GM12878 (cell line): ENCODE results near the gene CIROP. TPM values are rescaled to one million over a fixed set of nuclear protein-coding genes. Genes with fewer than 3 reads are reported as not detected.

Source experiments
- ATAC-seq: fragments of 200-7000 bp; cut with Tn5 transposase; 3 replicates; pipeline ENCODE4 v1.9.1; 2020; ENCODE audit warnings: mild to moderate bottlenecking, moderate library complexity
- BruUV-seq: library from RNA; stranded (reverse); fragments of 400-500 nt; replicated peaks from 2 replicates; lab custom pipeline; 2021; lab: Mats Ljungman, UMichigan
- CTCF ChIA-PET: fragments of 300-600 bp; sonication (Branson Sonifier 250); formaldehyde crosslinking; extraction: SDS; loops from one replicate; lab custom pipeline; 2021; ENCODE audit warnings: inconsistent platforms; lab: Yijun Ruan, JAX
- POLR2A ChIA-PET: fragments of 350-600 bp; formaldehyde crosslinking; extraction: SDS; loops from one replicate; lab custom pipeline; 2021; ENCODE audit warnings: inconsistent platforms; lab: Charles Lee
- RAD21 ChIA-PET: fragments of 300-600 bp; sonication (Branson Sonifier 250); formaldehyde crosslinking; loops from one replicate; lab custom pipeline; 2023; ENCODE audit warnings: antibody characterized with exemption; ENCODE audit not compliant: unreplicated experiment; lab: Charles Lee
- SMC1A ChIA-PET: fragments of 300-600 bp; sonication (Branson Sonifier 250); formaldehyde crosslinking; loops from one replicate; lab custom pipeline; 2023; ENCODE audit not compliant: unreplicated experiment, uncharacterized antibody; lab: Charles Lee
- DNase-seq: peaks from one replicate; pipeline ENCODE4 v3.0.0-alpha.2; 2011; ENCODE audit warnings: low read depth, low spot score
- FAIRE-seq: peaks from 3 replicates; lab custom pipeline; 2011; peaks lifted over from hg19 to GRCh38; lab: Jason Lieb, UNC
- H2AFZ ChIP-seq: 2 replicates; pipeline ENCODE4 v1.6.0; 2011; ENCODE audit warnings: low read depth, low read length, control low read depth; ENCODE audit not compliant: control insufficient read depth
- H3K27ac ChIP-seq: 2 replicates; pipeline ENCODE4 v1.5.1; 2011; ENCODE audit warnings: control low read depth; ENCODE audit not compliant: control insufficient read depth, insufficient read depth
- H3K27me3 ChIP-seq, 2 experiments: replicated peaks in 1 of 2; 2 replicates each; pipeline versions ENCODE4 v1.6.0 to v1.6.1; 2011; ENCODE audit warnings: low read length in 1 of 2; ENCODE audit not compliant: control insufficient read depth in 2 of 2, insufficient read depth in 2 of 2
- H3K36me3 ChIP-seq, 2 experiments: 2 replicates each; pipeline ENCODE4 v1.5.1; 2011; ENCODE audit warnings: low read length in 1 of 2; ENCODE audit not compliant: control insufficient read depth in 2 of 2, insufficient read depth in 2 of 2
- H3K4me1 ChIP-seq: 2 replicates; pipeline ENCODE4 v1.6.1; 2011; ENCODE audit warnings: mild to moderate bottlenecking, low read length, moderate library complexity, mixed read lengths; ENCODE audit not compliant: control insufficient read depth, insufficient read depth
- H3K4me2 ChIP-seq: 2 replicates; pipeline ENCODE4 v1.6.0; 2011; ENCODE audit warnings: control low read depth; ENCODE audit not compliant: control insufficient read depth, insufficient read depth
- H3K4me3 ChIP-seq: fragments of 200-600 bp; sonication (generic); 2 replicates; pipeline ENCODE4 v1.5.1; 2016
- H3K79me2 ChIP-seq: 2 replicates; pipeline ENCODE4 v1.6.0; 2011; ENCODE audit warnings: low read length; ENCODE audit not compliant: control insufficient read depth, insufficient read depth
- H3K9ac ChIP-seq: 2 replicates; pipeline ENCODE4 v1.8.0; 2011; ENCODE audit warnings: low read length, control low read depth, mixed read lengths; ENCODE audit not compliant: control insufficient read depth, insufficient read depth
- H3K9me3 ChIP-seq: replicated peaks from 3 replicates; pipeline ENCODE4 v1.5.1; 2011; ENCODE audit warnings: mild to moderate bottlenecking, low read length; ENCODE audit not compliant: control insufficient read depth, insufficient read depth
- H4K20me1 ChIP-seq: 2 replicates; pipeline ENCODE4 v1.6.0; 2011; ENCODE audit not compliant: control insufficient read depth, insufficient read depth
- BRCA1 ChIP-seq: IDR thresholded peaks from 2 replicates; pipeline ENCODE4 v1.6.1; 2011; ENCODE audit warnings: low read depth, low read length, improper control_type of control experiment
- GATAD2B ChIP-seq: fragments of 450-650 bp; conservative IDR thresholded peaks from 2 replicates; pipeline ENCODE4 v1.6.1; 2017; ENCODE audit warnings: low read depth, mild to moderate bottlenecking, moderate library complexity
- LARP7 ChIP-seq: fragments of 450-650 bp; IDR thresholded peaks from 2 replicates; pipeline ENCODE4 v1.6.1; 2017; ENCODE audit warnings: mild to moderate bottlenecking
- MYC ChIP-seq: IDR thresholded peaks from 2 replicates; pipeline ENCODE4 v1.6.1; 2011; ENCODE audit warnings: mild to moderate bottlenecking, low read length, moderate library complexity, inconsistent platforms; ENCODE audit not compliant: insufficient read depth, insufficient replicate concordance, insufficient read length, severe bottlenecking
- STAT1 ChIP-seq: fragments of 450-650 bp; conservative IDR thresholded peaks from 2 replicates; pipeline ENCODE4 v1.6.1; 2014; ENCODE audit warnings: antibody characterized with exemption, mild to moderate bottlenecking
- SUPT20H ChIP-seq: IDR thresholded peaks from 2 replicates; pipeline ENCODE4 v1.6.1; 2011; ENCODE audit warnings: low read depth, mild to moderate bottlenecking, low read length, moderate library complexity, borderline replicate concordance; ENCODE audit not compliant: control insufficient read depth
- WGBS: methylation state at CpG from one replicate; pipeline ENCODE4 v1.1.6; 2016; ENCODE audit warnings: low lambda C conversion rate; ENCODE audit not compliant: insufficient replicate concordance, insufficient coverage; ENCODE audit errors: missing lambda C conversion rate; 5-methylcytosine and 5-hydroxymethylcytosine counted together
- in situ Hi-C: fragments of 300-500 bp; cut with MboI; formaldehyde crosslinking; loops from 9 replicates; pipeline ENCODE4 v1.14.3; 2018; ENCODE audit warnings: mixed read lengths
- intact Hi-C: fragments of 100-400 bp; cut with micrococcal nuclease; formaldehyde crosslinking; loops from one replicate; pipeline ENCODE4 v1.14.2; 2022; ENCODE audit not compliant: unreplicated experiment
- polyA plus RNA-seq, 11 experiments: library from polyadenylated mRNA; depleted of rRNA in 4 of 11; unstranded in 6 of 11; stranded (reverse) in 5 of 11; fragments of >200 nt; fragmentation: Nextera tagmentation in 4 of 11; fragmentation: Illumina TruSeq in 1 of 11; extraction: Ambion mirVana in 4 of 11; extraction: Trizol in 1 of 11; gene quantifications; 1 replicate in 1 of 11; 2 replicates in 10 of 11; pipeline versions ENCODE4 v1.2.1 to v1.2.3, GENCODE V29; 2011 to 2016; ENCODE audit warnings: inconsistent platforms in 2 of 11, missing spikeins in 2 of 11, low read depth in 1 of 11
- total RNA-seq, 4 experiments: library from RNA; depleted of rRNA in 3 of 4; stranded (reverse); fragments of >200 nt in 3 of 4; fragmentation: Illumina TruSeq in 1 of 4; extraction: Trizol in 1 of 4; gene quantifications; 2 replicates each; pipeline versions ENCODE4 v1.2.1 to v1.2.3, GENCODE V29; 2013 to 2021
- TF ChIP-seq, protein P1 (sequence below): fragments of 450-650 bp; IDR thresholded peaks from 2 replicates; pipeline ENCODE4 v1.6.1; 2016; ENCODE audit warnings: mild to moderate bottlenecking, moderate library complexity, borderline replicate concordance

The CIROP gene
- total and polyA plus RNA-seq, 10 of the 15 experiments (the other 5 are each of a cell fraction or from before 2014, with no cell fraction given): not detected

DNA sequence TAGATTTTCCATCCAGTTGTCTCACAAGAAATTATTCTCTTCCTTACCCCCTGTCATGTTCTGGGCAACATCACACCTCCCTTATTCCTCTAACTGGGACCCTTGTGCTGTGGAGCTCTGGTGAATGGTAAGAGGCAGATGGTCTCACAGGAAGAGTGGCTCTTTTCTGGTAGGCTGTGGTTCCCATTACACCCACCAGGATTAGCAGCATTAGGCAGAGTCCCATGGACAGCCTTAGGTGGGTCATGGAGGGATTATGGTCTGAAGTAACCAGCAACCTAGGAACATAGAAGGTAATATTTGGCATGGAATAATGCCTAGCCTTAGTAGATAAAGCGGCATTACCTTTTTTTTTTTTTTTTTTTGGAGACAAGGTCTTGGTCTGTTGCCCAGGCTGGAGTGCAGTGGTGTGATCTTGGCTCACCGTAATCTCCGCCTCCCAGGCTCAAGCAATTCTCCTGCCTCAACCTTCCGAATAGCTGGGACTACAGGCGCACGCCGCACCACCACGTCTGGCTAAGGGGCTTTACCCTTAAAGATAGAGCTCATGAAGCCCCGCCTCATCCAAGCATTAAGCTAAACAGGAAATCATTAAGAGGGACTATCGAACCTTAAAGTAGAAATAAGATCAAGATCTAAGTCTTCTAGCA lies 5.5 kb downstream of the CIROP start:
- ATAC-seq: no peak
- no peak overlapping the region for H3K27ac ChIP-seq
- DNase-seq: no peak
- H3K36me3 ChIP-seq: peaks cover 0 to 8% of the 10 kb centered on the region in 2 experiments; a peak in 1 of 4 replicates
- no peak for TF ChIP-seq GATAD2B
- TF ChIP-seq STAT1: no peak
- no peak for TF ChIP-seq MYC
- TF ChIP-seq BRCA1: no peak
- TF ChIP-seq LARP7: no peak
- TF ChIP-seq SUPT20H: no peak
- TF ChIP-seq, protein P1, sequence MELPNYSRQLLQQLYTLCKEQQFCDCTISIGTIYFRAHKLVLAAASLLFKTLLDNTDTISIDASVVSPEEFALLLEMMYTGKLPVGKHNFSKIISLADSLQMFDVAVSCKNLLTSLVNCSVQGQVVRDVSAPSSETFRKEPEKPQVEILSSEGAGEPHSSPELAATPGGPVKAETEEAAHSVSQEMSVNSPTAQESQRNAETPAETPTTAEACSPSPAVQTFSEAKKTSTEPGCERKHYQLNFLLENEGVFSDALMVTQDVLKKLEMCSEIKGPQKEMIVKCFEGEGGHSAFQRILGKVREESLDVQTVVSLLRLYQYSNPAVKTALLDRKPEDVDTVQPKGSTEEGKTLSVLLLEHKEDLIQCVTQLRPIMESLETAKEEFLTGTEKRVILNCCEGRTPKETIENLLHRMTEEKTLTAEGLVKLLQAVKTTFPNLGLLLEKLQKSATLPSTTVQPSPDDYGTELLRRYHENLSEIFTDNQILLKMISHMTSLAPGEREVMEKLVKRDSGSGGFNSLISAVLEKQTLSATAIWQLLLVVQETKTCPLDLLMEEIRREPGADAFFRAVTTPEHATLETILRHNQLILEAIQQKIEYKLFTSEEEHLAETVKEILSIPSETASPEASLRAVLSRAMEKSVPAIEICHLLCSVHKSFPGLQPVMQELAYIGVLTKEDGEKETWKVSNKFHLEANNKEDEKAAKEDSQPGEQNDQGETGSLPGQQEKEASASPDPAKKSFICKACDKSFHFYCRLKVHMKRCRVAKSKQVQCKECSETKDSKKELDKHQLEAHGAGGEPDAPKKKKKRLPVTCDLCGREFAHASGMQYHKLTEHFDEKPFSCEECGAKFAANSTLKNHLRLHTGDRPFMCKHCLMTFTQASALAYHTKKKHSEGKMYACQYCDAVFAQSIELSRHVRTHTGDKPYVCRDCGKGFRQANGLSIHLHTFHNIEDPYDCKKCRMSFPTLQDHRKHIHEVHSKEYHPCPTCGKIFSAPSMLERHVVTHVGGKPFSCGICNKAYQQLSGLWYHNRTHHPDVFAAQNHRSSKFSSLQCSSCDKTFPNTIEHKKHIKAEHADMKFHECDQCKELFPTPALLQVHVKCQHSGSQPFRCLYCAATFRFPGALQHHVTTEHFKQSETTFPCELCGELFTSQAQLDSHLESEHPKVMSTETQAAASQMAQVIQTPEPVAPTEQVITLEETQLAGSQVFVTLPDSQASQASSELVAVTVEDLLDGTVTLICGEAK: no peak
- no peak overlapping the region for H3K9ac ChIP-seq
- no peak overlapping the region for H3K4me3 ChIP-seq
- CTCF ChIA-PET: interaction anchor here (0.6 to 5.8 kb wide), 5 partner anchors 11 to 176 kb away, joined by 3 to 28 read pairs (median 6); no protein-coding TSS in a partner anchor
- no peaks in the 10 kb centered on the region for H3K9me3 ChIP-seq
- intact Hi-C loops: no loop called here
- BruUV-seq: no TSS peak
- POLR2A ChIA-PET: interaction anchor here (0.9 kb wide), 1 partner anchor 222 kb away, joined by 3 read pairs; the partner anchor contains the start of gene PABPN1
- over 99% methylated on average over 8 of the region's 10 CpGs for WGBS
- peaks cover 31% of the 10 kb centered on the region for H3K79me2 ChIP-seq
- no peak for FAIRE-seq
- H3K4me2 ChIP-seq: no peak overlapping the region
- in situ Hi-C loops: no loop called here
- no peaks in the 10 kb centered on the region for H3K27me3 ChIP-seq
- 0 out of 2 replicates have a peak, but pooled peaks cover 1% of the 10 kb centered on the region for H4K20me1 ChIP-seq
- SMC1A ChIA-PET: interaction anchor here (1.4 kb wide), 1 partner anchor 9 kb away, joined by 3 read pairs; no protein-coding TSS in a partner anchor
- H2AFZ ChIP-seq: no peak overlapping the region
- RAD21 ChIA-PET: no interaction called here
- 0 out of 2 replicates have a peak, but pooled peaks cover 3% of the 10 kb centered on the region for H3K4me1 ChIP-seq
